ENCODE measurements around the gene VSIR. TPM values are rescaled to one million over a fixed set of nuclear protein-coding genes. Genes with fewer than 3 reads are reported as not detected.

Gene VSIR
- total and polyA plus RNA-seq, 8 donors: 14.2 to 103 (median 16.2) TPM

- H3K36me3 ChIP-seq: no peaks in the 10 kb centered on the region
- peak overlapping the region in 2 of 5 donors; percentile 79 to 92 for H3K27ac ChIP-seq
- H3K27me3 ChIP-seq: no peaks in the 10 kb centered on the region
- no peaks in the 10 kb centered on the region for H3K9me3 ChIP-seq
- WGBS, 5 donors: 89 to 100% (median 93%) methylated on average over 3 to 14 of the region's 14 CpGs
- no peak for DNase-seq
- intact Hi-C loops (cut with DNase I; ENCODE audit: low total_unique reads): no loop called here
- peaks cover 39 to 48% (median 44%) of the 10 kb centered on the region in 4 donors for H3K4me1 ChIP-seq
- TF ChIP-seq CTCF (IDR thresholded peaks at IDR 0.05): no peak
- TF ChIP-seq EP300 (IDR thresholded peaks at IDR 0.05): no peak
- no peak for TF ChIP-seq POLR2AphosphoS5 (IDR thresholded peaks at IDR 0.05)
- no peak for TF ChIP-seq POLR2A (IDR thresholded peaks at IDR 0.05)
- H3K4me3 ChIP-seq: no peak overlapping the region
These were observed 48.1 kb downstream of the VSIR start for GRCh38 chr10:71725249-71725648.

GRCh38 chr10:71724539-71724938, 48.8 kb downstream of the VSIR start:
- Histone ChIP-seq H3K27me3 (no peaks in the 10 kb centered on the region), H3K36me3 (no peaks in the 10 kb centered on the region), H3K4me1 (peaks cover 38 to 44% (median 41%) of the 10 kb centered on the region in 4 donors), H3K4me3 (no peak overlapping the region), H3K27ac (no peak overlapping the region), H3K9me3 (no peaks in the 10 kb centered on the region)
- WGBS, 5 donors: 90 to 100% (median 95%) methylated on average over 6 of the region's 6 CpGs
- intact Hi-C loops (cut with DNase I; ENCODE audit: low total_unique reads): no loop called here
- TF ChIP-seq POLR2A (IDR thresholded peaks at IDR 0.05) (no peak), CTCF (IDR thresholded peaks at IDR 0.05) (no peak), POLR2AphosphoS5 (IDR thresholded peaks at IDR 0.05) (no peak), EP300 (IDR thresholded peaks at IDR 0.05) (no peak)
- no peak for DNase-seq

GRCh38 chr10:71723311-71723710, 50.0 kb downstream of the VSIR start:
- H3K36me3 ChIP-seq: no peaks in the 10 kb centered on the region
- 91 to 95% (median 92%) methylated on average over 11 of the region's 11 CpGs for WGBS, 5 donors
- TF ChIP-seq POLR2A (IDR thresholded peaks at IDR 0.05) (no peak), POLR2AphosphoS5 (IDR thresholded peaks at IDR 0.05) (no peak), EP300 (IDR thresholded peaks at IDR 0.05) (no peak), CTCF (IDR thresholded peaks at IDR 0.05) (no peak)
- intact Hi-C loops (cut with DNase I; ENCODE audit: low total_unique reads): no loop called here
- H3K4me3 ChIP-seq: no peak overlapping the region
- H3K27me3 ChIP-seq: no peaks in the 10 kb centered on the region
- DNase-seq: no peak
- H3K9me3 ChIP-seq: no peaks in the 10 kb centered on the region
- H3K27ac ChIP-seq: no peak overlapping the region
- H3K4me1 ChIP-seq: peaks cover 26 to 36% (median 32%) of the 10 kb centered on the region in 4 donors

- H3K4me1 ChIP-seq: peaks cover 25 to 36% (median 30%) of the 10 kb centered on the region in 4 donors
- intact Hi-C loops (cut with DNase I; ENCODE audit: low total_unique reads): no loop called here
- H3K9me3 ChIP-seq: no peaks in the 10 kb centered on the region
- H3K36me3 ChIP-seq: no peaks in the 10 kb centered on the region
- no peak overlapping the region for H3K4me3 ChIP-seq
- TF ChIP-seq POLR2A (IDR thresholded peaks at IDR 0.05) (no peak), EP300 (IDR thresholded peaks at IDR 0.05) (no peak), POLR2AphosphoS5 (IDR thresholded peaks at IDR 0.05) (no peak), CTCF (IDR thresholded peaks at IDR 0.05) (no peak)
- no peak overlapping the region for H3K27ac ChIP-seq
- H3K27me3 ChIP-seq: no peaks in the 10 kb centered on the region
- no peak for DNase-seq
- WGBS, 5 donors: 71 to 93% (median 88%) methylated on average over 1 of the region's 1 CpG
These were observed 50.5 kb downstream of the VSIR start for GRCh38 chr10:71722849-71723248.
